Hepatocyte (in vitro differentiated cells): ENCODE measurements around the gene SEMA4B. TPM values are rescaled to one million over a fixed set of nuclear protein-coding genes. Genes with fewer than 3 reads are reported as not detected.

ENCODE experiments used
- DNase-seq: peaks from one replicate; pipeline ENCODE4 v3.0.0-alpha.2; 2016; ENCODE audit warnings: low spot score
- H2AFZ ChIP-seq: fragments of 200-600 bp; sonication (generic); 2 replicates; pipeline ENCODE4 v1.6.0; 2016; ENCODE audit warnings: antibody characterized with exemption, mild to moderate bottlenecking
- H3K27ac ChIP-seq: fragments of 200-600 bp; sonication (generic); 2 replicates; pipeline ENCODE4 v1.5.1; 2016; ENCODE audit warnings: mild to moderate bottlenecking
- H3K27me3 ChIP-seq: fragments of 200-600 bp; sonication (generic); 2 replicates; pipeline ENCODE4 v1.6.1; 2016
- H3K36me3 ChIP-seq: fragments of 200-600 bp; sonication (generic); replicated peaks from 2 replicates; pipeline ENCODE4 v1.5.1; 2016; ENCODE audit warnings: low read depth; ENCODE audit not compliant: insufficient read depth
- H3K4me1 ChIP-seq: fragments of 200-600 bp; sonication (generic); 2 replicates; pipeline ENCODE4 v1.5.1; 2016; ENCODE audit warnings: mild to moderate bottlenecking, moderate library complexity; ENCODE audit not compliant: insufficient read depth
- H3K4me2 ChIP-seq: fragments of 200-600 bp; sonication (generic); 2 replicates; pipeline ENCODE4 v1.6.0; 2016
- H3K4me3 ChIP-seq: fragments of 200-600 bp; sonication (generic); 2 replicates; pipeline ENCODE4 v1.5.1; 2016; ENCODE audit warnings: mild to moderate bottlenecking
- H3K79me2 ChIP-seq: fragments of 200-600 bp; sonication (generic); 2 replicates; pipeline ENCODE4 v1.6.0; 2017; ENCODE audit warnings: mild to moderate bottlenecking
- H3K9me2 ChIP-seq: fragments of 200-600 bp; sonication (generic); replicated peaks from 2 replicates; pipeline ENCODE4 v1.6.0; 2017; ENCODE audit warnings: mild to moderate bottlenecking; ENCODE audit not compliant: insufficient read depth
- H3K9me3 ChIP-seq: fragments of 200-600 bp; sonication (generic); 2 replicates; pipeline ENCODE4 v1.5.1; 2016; ENCODE audit warnings: low read depth, mild to moderate bottlenecking
- H4K20me1 ChIP-seq: fragments of 200-600 bp; sonication (generic); 2 replicates; pipeline ENCODE4 v1.6.0; 2016; ENCODE audit warnings: mild to moderate bottlenecking; ENCODE audit not compliant: insufficient read depth, poor library complexity, severe bottlenecking
- CTCF ChIP-seq: fragments of 200-600 bp; sonication (generic); IDR thresholded peaks from 2 replicates; pipeline ENCODE4 v1.5.1; 2016; ENCODE audit warnings: antibody characterized with exemption, mild to moderate bottlenecking; ENCODE audit not compliant: poor library complexity
- EZH2 ChIP-seq: fragments of 200-600 bp; sonication (generic); IDR thresholded peaks from 2 replicates; pipeline ENCODE4 v1.6.1; 2016; ENCODE audit warnings: antibody characterized with exemption, mild to moderate bottlenecking, borderline replicate concordance
- EZH2phosphoT487 ChIP-seq: fragments of 200-600 bp; sonication (generic); IDR thresholded peaks from one replicate; pipeline ENCODE4 v1.6.1; 2018; ENCODE audit warnings: antibody characterized with exemption, mild to moderate bottlenecking, low read depth, moderate library complexity; ENCODE audit not compliant: unreplicated experiment, severe bottlenecking
- WGBS: methylation state at CpG from one replicate; pipeline ENCODE4 v1.1.6; 2016; ENCODE audit warnings: low lambda C conversion rate; ENCODE audit errors: missing lambda C conversion rate; 5-methylcytosine and 5-hydroxymethylcytosine counted together
- polyA plus RNA-seq: library from polyadenylated mRNA; unstranded; fragments of >200 nt; fragmentation: Nextera tagmentation; extraction: Ambion mirVana; gene quantifications from 2 replicates; pipeline ENCODE4 v1.2.1, GENCODE V29; 2016
- total RNA-seq: library from RNA; depleted of rRNA; stranded (reverse); fragments of >200 nt; gene quantifications from 2 replicates; pipeline ENCODE4 v1.2.3, GENCODE V29; 2014

SEMA4B gene
- total and polyA plus RNA-seq, 2 experiments from 2014 or later = 19.2 to 43.5 TPM

- peak; percentile 99 for DNase-seq
- H3K4me1 ChIP-seq = peaks cover 23% of the 10 kb centered on the region
- H3K27ac ChIP-seq = peak within 1 kb of the TSS; percentile 94
- no peaks in the 10 kb centered on the region for H4K20me1 ChIP-seq
- peak within 1 kb of the TSS; percentile 65 for H3K4me3 ChIP-seq
- TF ChIP-seq CTCF = no peak
- no peak for TF ChIP-seq EZH2phosphoT487
- no peak for TF ChIP-seq EZH2
- peak within 1 kb of the TSS; percentile 87 for H3K4me2 ChIP-seq
- H3K9me3 ChIP-seq = no peaks in the 10 kb centered on the region
- H2AFZ ChIP-seq = peak within 1 kb of the TSS; percentile 80
- no peaks in the 10 kb centered on the region for H3K9me2 ChIP-seq
- H3K79me2 ChIP-seq = peaks cover 20% of the 10 kb centered on the region
- no peaks in the 10 kb centered on the region for H3K27me3 ChIP-seq
- 0% methylated on average over 16 of the region's 63 CpGs for WGBS
- no peaks in the 10 kb centered on the region for H3K36me3 ChIP-seq
These were observed 32.4 kb downstream of the SEMA4B start, which contains the start of gene CIB1 for GRCh38 chr15:90233387-90234095. Gene CIB1 (minus strand): TSS chr15:90233941. CDS start chr15:90233885, 56 bp downstream.

- H3K4me1 ChIP-seq = peaks cover 23% of the 10 kb centered on the region
- WGBS = 19% methylated on average over 28 of the region's 49 CpGs
- peaks cover 20% of the 10 kb centered on the region for H3K79me2 ChIP-seq
- no peaks in the 10 kb centered on the region for H3K9me2 ChIP-seq
- peak within 1 kb of the TSS; percentile 65 for H3K4me3 ChIP-seq
- TF ChIP-seq EZH2 = no peak
- TF ChIP-seq EZH2phosphoT487 = no peak
- no peak for TF ChIP-seq CTCF
- peak; percentile 41 for DNase-seq
- H3K27me3 ChIP-seq = no peaks in the 10 kb centered on the region
- H3K4me2 ChIP-seq = peak within 1 kb of the TSS; percentile 87
- no peaks in the 10 kb centered on the region for H3K36me3 ChIP-seq
- H3K9me3 ChIP-seq = no peaks in the 10 kb centered on the region
- peak within 1 kb of the TSS; percentile 94 for H3K27ac ChIP-seq
- no peaks in the 10 kb centered on the region for H4K20me1 ChIP-seq
- peak within 1 kb of the TSS; percentile 80 for H2AFZ ChIP-seq
These were observed 33.2 kb downstream of the SEMA4B start, which contains the start of gene GDPGP1 for GRCh38 chr15:90234096-90234988. Gene GDPGP1 (plus strand): TSS chr15:90234209. CDS start chr15:90240909, 6,700 bp downstream.

DNA sequence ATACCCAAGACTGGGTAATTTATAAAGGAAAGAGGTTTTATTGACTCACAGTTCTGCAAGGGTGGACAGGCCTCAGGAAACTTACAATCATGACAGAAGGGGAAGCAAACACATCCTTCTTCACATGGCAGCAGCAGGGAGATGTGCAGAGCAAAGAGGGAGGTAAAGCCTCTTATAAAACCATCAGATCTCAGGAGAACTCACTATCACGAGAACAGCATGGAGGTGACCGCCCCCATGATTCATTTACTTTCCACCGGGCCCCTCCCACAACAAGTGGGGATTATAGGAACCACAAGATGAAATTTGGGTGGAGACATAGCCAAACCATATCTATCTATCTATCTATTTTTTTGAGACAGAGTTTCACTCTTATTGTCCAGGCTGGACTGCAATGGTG lies 38.2 kb downstream of the SEMA4B start:
- 89% methylated on average over 3 of the region's 3 CpGs for WGBS
- H3K4me2 ChIP-seq = no peak overlapping the region
- H3K9me2 ChIP-seq = no peaks in the 10 kb centered on the region
- H3K4me1 ChIP-seq = no peaks in the 10 kb centered on the region
- DNase-seq = no peak
- no peaks in the 10 kb centered on the region for H3K9me3 ChIP-seq
- H3K36me3 ChIP-seq = no peaks in the 10 kb centered on the region
- no peak overlapping the region for H3K27ac ChIP-seq
- H4K20me1 ChIP-seq = no peaks in the 10 kb centered on the region
- H3K4me3 ChIP-seq = no peak overlapping the region
- no peaks in the 10 kb centered on the region for H3K79me2 ChIP-seq
- no peak for TF ChIP-seq EZH2phosphoT487
- no peak for TF ChIP-seq EZH2
- TF ChIP-seq CTCF = no peak
- no peak overlapping the region for H2AFZ ChIP-seq
- H3K27me3 ChIP-seq = no peaks in the 10 kb centered on the region
